ENCODE measurements around the gene NAV2. TPM values are rescaled to one million over a fixed set of nuclear protein-coding genes. Genes with fewer than 3 reads are reported as not detected.

Gene NAV2
- polyA plus RNA-seq, 3 donors = not detected

DNA sequence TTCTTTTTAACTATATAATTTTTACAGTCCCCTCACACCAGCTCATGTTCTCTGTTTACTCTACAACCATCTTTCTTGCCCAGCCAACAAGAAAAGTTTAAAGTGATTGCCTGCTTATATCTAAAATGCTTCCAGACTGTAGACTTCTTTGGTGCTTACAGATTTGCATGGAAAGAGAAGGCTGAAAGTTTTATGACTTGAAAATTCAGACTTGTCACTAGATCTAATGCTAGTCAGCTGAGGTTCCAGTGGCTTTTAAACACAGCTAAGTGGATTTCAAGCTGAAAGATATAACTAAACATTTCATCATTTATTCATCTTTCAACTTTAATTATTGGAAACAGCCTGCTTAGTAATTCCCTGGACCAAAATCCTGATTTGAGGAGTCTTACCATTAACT is 178.4 kb downstream of the NAV2 start:
- no peak for DNase-seq
- TF ChIP-seq, protein P1, sequence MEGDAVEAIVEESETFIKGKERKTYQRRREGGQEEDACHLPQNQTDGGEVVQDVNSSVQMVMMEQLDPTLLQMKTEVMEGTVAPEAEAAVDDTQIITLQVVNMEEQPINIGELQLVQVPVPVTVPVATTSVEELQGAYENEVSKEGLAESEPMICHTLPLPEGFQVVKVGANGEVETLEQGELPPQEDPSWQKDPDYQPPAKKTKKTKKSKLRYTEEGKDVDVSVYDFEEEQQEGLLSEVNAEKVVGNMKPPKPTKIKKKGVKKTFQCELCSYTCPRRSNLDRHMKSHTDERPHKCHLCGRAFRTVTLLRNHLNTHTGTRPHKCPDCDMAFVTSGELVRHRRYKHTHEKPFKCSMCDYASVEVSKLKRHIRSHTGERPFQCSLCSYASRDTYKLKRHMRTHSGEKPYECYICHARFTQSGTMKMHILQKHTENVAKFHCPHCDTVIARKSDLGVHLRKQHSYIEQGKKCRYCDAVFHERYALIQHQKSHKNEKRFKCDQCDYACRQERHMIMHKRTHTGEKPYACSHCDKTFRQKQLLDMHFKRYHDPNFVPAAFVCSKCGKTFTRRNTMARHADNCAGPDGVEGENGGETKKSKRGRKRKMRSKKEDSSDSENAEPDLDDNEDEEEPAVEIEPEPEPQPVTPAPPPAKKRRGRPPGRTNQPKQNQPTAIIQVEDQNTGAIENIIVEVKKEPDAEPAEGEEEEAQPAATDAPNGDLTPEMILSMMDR (IDR thresholded peaks at IDR 0.05) = no peak
- H3K27ac Mint-ChIP-seq = no peak overlapping the region
- H3K27me3 ChIP-seq (ENCODE audit: control insufficient read depth in 2 of 2, insufficient read depth in 2 of 2, low read length in 2 of 2) = no peaks in the 10 kb centered on the region
- H3K9ac ChIP-seq (ENCODE audit: insufficient read depth, low read length, poor library complexity, severe bottlenecking) = no peak overlapping the region
- no peaks in the 10 kb centered on the region for H4K20me1 ChIP-seq (ENCODE audit: insufficient read depth, low read length)
- H2AFZ ChIP-seq (ENCODE audit: insufficient read depth, low read depth, low read length, poor library complexity, severe bottlenecking) = no peak overlapping the region
- no peaks in the 10 kb centered on the region for H3K36me3 ChIP-seq (replicated peaks in 1 of 2; ENCODE audit: control insufficient read depth in 1 of 2, insufficient read depth in 2 of 2, low read length in 2 of 2)
- no peak overlapping the region for H3K4me3 Mint-ChIP-seq
- H3K4me1 Mint-ChIP-seq = no peaks in the 10 kb centered on the region
- H3K27me3 Mint-ChIP-seq (ENCODE audit: low read depth in 3 of 3) = peaks cover 0 to 2% (median 0%) of the 10 kb centered on the region in 3 donors
- H3K4me2 ChIP-seq (replicated peaks; ENCODE audit: extremely low read depth, low read length, poor library complexity, severe bottlenecking) = no peak overlapping the region
- no peaks in the 10 kb centered on the region for H3K79me2 ChIP-seq (ENCODE audit: insufficient read depth, low read length)
- no peaks in the 10 kb centered on the region for H3K4me1 ChIP-seq (ENCODE audit: control insufficient read depth in 1 of 2, insufficient read depth in 2 of 2, low read length in 2 of 2)
- peaks cover 0 to 3% (median 0%) of the 10 kb centered on the region in 7 donors for H3K9me3 Mint-ChIP-seq
- H3K27ac ChIP-seq (ENCODE audit: low read depth in 1 of 2, low read length in 2 of 2) = no peak overlapping the region
- H3K4me3 ChIP-seq (replicated peaks in 1 of 3; ENCODE audit: low read depth in 2 of 3, low read length in 3 of 3) = no peak overlapping the region
- H3K36me3 Mint-ChIP-seq = no peaks in the 10 kb centered on the region
- intact Hi-C loops (cut with micrococcal nuclease) = no loop called here
- no peaks in the 10 kb centered on the region for H3K9me3 ChIP-seq (replicated peaks in 1 of 2; ENCODE audit: control insufficient read depth in 1 of 2, insufficient read depth in 1 of 2, low read length in 2 of 2)

DNA sequence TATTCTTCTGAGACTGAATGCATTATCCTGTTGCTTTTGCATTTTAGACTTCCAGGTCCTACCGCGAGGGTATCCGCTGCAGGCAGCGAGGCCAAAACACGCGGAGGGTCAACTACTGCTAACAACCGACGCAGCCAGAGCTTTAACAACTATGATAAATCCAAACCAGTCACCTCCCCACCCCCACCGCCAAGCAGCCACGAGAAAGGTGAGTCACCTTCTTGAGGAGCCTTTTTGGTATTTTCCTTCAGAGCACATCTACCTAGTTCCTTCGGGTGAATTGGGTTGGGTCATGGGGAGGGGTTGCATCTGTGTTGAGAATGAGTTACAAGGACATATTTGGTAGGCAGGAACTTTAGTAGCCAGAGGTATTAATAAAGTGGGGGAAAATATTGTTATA is 179.8 kb downstream of the NAV2 start:
- no peaks in the 10 kb centered on the region for H3K9me3 ChIP-seq (replicated peaks in 1 of 2; ENCODE audit: control insufficient read depth in 1 of 2, insufficient read depth in 1 of 2, low read length in 2 of 2)
- no peak overlapping the region for H3K4me2 ChIP-seq (replicated peaks; ENCODE audit: extremely low read depth, low read length, poor library complexity, severe bottlenecking)
- intact Hi-C loops (cut with micrococcal nuclease) = no loop called here
- H3K4me1 ChIP-seq (ENCODE audit: control insufficient read depth in 1 of 2, insufficient read depth in 2 of 2, low read length in 2 of 2) = no peaks in the 10 kb centered on the region
- H2AFZ ChIP-seq (ENCODE audit: insufficient read depth, low read depth, low read length, poor library complexity, severe bottlenecking) = no peak overlapping the region
- Mint-ChIP-seq H3K4me1 (no peaks in the 10 kb centered on the region), H3K4me3 (no peak overlapping the region), H3K27me3 (ENCODE audit: low read depth in 3 of 3) (no peaks in the 10 kb centered on the region), H3K36me3 (no peaks in the 10 kb centered on the region), H3K27ac (no peak overlapping the region), H3K9me3 (peaks cover 0 to 3% (median 0%) of the 10 kb centered on the region in 7 donors)
- H3K27ac ChIP-seq (ENCODE audit: low read depth in 1 of 2, low read length in 2 of 2) = no peak overlapping the region
- H4K20me1 ChIP-seq (ENCODE audit: insufficient read depth, low read length) = no peaks in the 10 kb centered on the region
- no peaks in the 10 kb centered on the region for H3K36me3 ChIP-seq (replicated peaks in 1 of 2; ENCODE audit: control insufficient read depth in 1 of 2, insufficient read depth in 2 of 2, low read length in 2 of 2)
- 92% methylated on average over 11 of the region's 11 CpGs for WGBS (ENCODE audit: insufficient coverage)
- H3K27me3 ChIP-seq (ENCODE audit: control insufficient read depth in 2 of 2, insufficient read depth in 2 of 2, low read length in 2 of 2) = no peaks in the 10 kb centered on the region
- DNase-seq = no peak
- H3K79me2 ChIP-seq (ENCODE audit: insufficient read depth, low read length) = no peaks in the 10 kb centered on the region
- no peak overlapping the region for H3K9ac ChIP-seq (ENCODE audit: insufficient read depth, low read length, poor library complexity, severe bottlenecking)
- no peak overlapping the region for H3K4me3 ChIP-seq (replicated peaks in 1 of 3; ENCODE audit: low read depth in 2 of 3, low read length in 3 of 3)
- TF ChIP-seq, protein P1 (IDR thresholded peaks at IDR 0.05) = no peak

All from CD14-positive monocyte (primary cell).